ENCODE measurements around the gene CLDN6. TPM values are rescaled to one million over a fixed set of nuclear protein-coding genes. Genes with fewer than 3 reads are reported as not detected.

The CLDN6 gene
- total and polyA plus RNA-seq, 9 of the 15 experiments (the other 6 are each of a cell fraction or from before 2014, with no cell fraction given) = 0.22 to 0.75 (median 0.38) TPM; not detected in 3

DNA sequence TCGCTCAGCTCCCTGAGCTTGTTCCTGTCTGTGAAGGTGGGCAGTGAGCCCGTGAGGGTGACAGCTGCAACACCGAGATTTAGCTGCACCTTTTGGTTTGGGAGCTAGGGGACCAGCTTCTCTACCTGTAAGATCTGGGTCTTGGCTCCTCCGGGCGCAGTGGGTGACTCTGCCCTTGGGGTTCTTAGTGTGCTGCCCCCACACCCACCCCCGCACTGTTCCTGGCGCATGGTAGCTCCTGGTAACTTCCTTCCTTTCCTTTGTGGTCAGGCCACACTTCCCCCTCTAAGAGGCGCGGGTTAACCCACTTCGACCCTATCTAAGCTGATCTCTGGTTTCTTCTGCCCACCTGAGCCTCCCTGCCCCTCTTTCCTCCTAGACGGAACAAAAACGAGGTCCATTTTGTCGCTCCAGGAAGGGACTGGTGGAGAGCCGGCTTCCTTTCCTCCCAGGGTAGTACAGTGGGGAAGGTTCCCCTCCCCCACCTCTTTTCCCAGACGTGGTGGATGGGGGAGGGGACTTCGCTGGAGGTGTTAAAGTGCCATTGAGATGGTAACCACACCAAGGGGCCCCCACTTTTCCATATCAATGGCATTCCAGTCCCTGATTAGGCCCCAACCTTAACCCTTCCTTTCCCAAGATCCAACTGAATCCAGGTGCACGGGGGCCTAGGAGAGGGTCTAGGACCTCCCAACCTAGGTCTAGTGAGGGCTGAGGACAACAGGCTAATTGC is 9.9 kb downstream of the CLDN6 start (continued):
- TF ChIP-seq HLTF (IDR thresholded peaks at IDR 0.05) = no peak; the same call in 1 of the 2 replicates
- TF ChIP-seq ZNF24 (IDR thresholded peaks at IDR 0.05) = peak; percentile 43; the same call in 1 of the 2 replicates
- TF ChIP-seq, protein P1, sequence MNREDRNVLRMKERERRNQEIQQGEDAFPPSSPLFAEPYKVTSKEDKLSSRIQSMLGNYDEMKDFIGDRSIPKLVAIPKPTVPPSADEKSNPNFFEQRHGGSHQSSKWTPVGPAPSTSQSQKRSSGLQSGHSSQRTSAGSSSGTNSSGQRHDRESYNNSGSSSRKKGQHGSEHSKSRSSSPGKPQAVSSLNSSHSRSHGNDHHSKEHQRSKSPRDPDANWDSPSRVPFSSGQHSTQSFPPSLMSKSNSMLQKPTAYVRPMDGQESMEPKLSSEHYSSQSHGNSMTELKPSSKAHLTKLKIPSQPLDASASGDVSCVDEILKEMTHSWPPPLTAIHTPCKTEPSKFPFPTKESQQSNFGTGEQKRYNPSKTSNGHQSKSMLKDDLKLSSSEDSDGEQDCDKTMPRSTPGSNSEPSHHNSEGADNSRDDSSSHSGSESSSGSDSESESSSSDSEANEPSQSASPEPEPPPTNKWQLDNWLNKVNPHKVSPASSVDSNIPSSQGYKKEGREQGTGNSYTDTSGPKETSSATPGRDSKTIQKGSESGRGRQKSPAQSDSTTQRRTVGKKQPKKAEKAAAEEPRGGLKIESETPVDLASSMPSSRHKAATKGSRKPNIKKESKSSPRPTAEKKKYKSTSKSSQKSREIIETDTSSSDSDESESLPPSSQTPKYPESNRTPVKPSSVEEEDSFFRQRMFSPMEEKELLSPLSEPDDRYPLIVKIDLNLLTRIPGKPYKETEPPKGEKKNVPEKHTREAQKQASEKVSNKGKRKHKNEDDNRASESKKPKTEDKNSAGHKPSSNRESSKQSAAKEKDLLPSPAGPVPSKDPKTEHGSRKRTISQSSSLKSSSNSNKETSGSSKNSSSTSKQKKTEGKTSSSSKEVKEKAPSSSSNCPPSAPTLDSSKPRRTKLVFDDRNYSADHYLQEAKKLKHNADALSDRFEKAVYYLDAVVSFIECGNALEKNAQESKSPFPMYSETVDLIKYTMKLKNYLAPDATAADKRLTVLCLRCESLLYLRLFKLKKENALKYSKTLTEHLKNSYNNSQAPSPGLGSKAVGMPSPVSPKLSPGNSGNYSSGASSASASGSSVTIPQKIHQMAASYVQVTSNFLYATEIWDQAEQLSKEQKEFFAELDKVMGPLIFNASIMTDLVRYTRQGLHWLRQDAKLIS (CRISPR knock-in tag; IDR thresholded peaks at IDR 0.05) = no peak
- TF ChIP-seq RBM39 (optimal IDR thresholded peaks at IDR 0.05; ENCODE audit: low read depth, low read length) = peak; percentile 46
- TF ChIP-seq ZBTB12 (CRISPR knock-in tag; IDR thresholded peaks at IDR 0.05) = no peak
- no peak for TF ChIP-seq SREBF1 (IDR thresholded peaks at IDR 0.05; ENCODE audit: borderline replicate concordance, low read depth, low read length)
- TF ChIP-seq, protein P2, sequence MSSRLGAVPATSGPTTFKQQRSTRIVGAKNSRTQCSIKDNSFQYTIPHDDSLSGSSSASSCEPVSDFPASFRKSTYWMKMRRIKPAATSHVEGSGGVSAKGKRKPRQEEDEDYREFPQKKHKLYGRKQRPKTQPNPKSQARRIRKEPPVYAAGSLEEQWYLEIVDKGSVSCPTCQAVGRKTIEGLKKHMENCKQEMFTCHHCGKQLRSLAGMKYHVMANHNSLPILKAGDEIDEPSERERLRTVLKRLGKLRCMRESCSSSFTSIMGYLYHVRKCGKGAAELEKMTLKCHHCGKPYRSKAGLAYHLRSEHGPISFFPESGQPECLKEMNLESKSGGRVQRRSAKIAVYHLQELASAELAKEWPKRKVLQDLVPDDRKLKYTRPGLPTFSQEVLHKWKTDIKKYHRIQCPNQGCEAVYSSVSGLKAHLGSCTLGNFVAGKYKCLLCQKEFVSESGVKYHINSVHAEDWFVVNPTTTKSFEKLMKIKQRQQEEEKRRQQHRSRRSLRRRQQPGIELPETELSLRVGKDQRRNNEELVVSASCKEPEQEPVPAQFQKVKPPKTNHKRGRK (tag; IDR thresholded peaks at IDR 0.05) = no peak
- no peak for TF ChIP-seq NR2C2 (CRISPR knock-in tag; IDR thresholded peaks at IDR 0.05)
- TF ChIP-seq NR2C2 (tag; IDR thresholded peaks at IDR 0.05) = no peak
- TF ChIP-seq ZFX (CRISPR knock-in tag; IDR thresholded peaks at IDR 0.05) = no peak
- TF ChIP-seq CBX2 (IDR thresholded peaks at IDR 0.05; ENCODE audit: insufficient read depth, low read length, poor library complexity, severe bottlenecking) = no peak
- no peak for TF ChIP-seq ZNF431 (CRISPR knock-in tag; IDR thresholded peaks at IDR 0.05)
- peak; percentile 7; the same call in 1 of the 2 replicates for TF ChIP-seq BHLHE40 (IDR thresholded peaks at IDR 0.05; ENCODE audit: low read length)
- TF ChIP-seq ZNF696 (CRISPR knock-in tag; conservative IDR thresholded peaks at IDR 0.05) = no peak
- TF ChIP-seq TCFL5 (CRISPR knock-in tag; conservative IDR thresholded peaks at IDR 0.05) = no peak
- TF ChIP-seq ZNF408 (CRISPR knock-in tag; IDR thresholded peaks at IDR 0.05; ENCODE audit: low read depth) = no peak
- TF ChIP-seq, protein P3, sequence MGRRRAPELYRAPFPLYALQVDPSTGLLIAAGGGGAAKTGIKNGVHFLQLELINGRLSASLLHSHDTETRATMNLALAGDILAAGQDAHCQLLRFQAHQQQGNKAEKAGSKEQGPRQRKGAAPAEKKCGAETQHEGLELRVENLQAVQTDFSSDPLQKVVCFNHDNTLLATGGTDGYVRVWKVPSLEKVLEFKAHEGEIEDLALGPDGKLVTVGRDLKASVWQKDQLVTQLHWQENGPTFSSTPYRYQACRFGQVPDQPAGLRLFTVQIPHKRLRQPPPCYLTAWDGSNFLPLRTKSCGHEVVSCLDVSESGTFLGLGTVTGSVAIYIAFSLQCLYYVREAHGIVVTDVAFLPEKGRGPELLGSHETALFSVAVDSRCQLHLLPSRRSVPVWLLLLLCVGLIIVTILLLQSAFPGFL (CRISPR knock-in tag; IDR thresholded peaks at IDR 0.05) = no peak
- 0 out of 2 replicates have a peak, but pooled peaks have one; percentile 39 for TF ChIP-seq CREM (IDR thresholded peaks at IDR 0.05; ENCODE audit: low read depth)
- TF ChIP-seq RBM25 (IDR thresholded peaks at IDR 0.05; ENCODE audit: low read depth, low read length, severe bottlenecking) = no peak
- no peak for TF ChIP-seq DACH1 (IDR thresholded peaks at IDR 0.05; ENCODE audit: partially characterized antibody)
- no peak for TF ChIP-seq SNRNP70 (optimal IDR thresholded peaks at IDR 0.05; ENCODE audit: low read depth, low read length)
- 0 out of 4 replicates have a peak, but pooled peaks of 1 of the 2 experiments have one; percentile 6 for TF ChIP-seq RCOR1 (IDR thresholded peaks at IDR 0.05; ENCODE audit: borderline replicate concordance in 1 of 2, low read depth in 2 of 2, low read length in 2 of 2)

Data from K562 (cell line).